ENCODE data around the gene PRKG1.

DNA sequence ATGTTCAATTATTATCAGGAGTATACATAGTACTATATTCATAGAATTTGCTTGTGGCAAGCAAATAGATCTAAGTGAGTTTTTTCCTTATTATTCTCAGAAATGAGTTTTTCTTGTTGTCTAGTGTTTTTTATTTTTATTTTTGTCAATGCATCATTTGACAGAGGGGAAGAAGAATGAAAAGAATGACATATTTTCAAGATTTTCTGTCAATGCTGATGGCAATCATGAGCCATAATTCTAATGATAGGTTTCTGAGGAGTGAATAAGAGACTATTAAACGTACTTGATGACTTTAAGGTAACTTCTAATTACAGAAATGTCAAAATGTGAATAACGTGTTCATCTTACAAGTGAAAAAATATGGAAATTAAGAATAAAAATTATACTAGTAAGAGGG lies 769.7 kb downstream of the PRKG1 start:
- TF ChIP-seq POLR2A (IDR thresholded peaks at IDR 0.05; ENCODE audit: low read depth, low read length) (no peak), TAF1 (IDR thresholded peaks at IDR 0.05; ENCODE audit: borderline replicate concordance, low read depth, low read length) (no peak), POLR2AphosphoS5 (IDR thresholded peaks at IDR 0.05; ENCODE audit: low read depth, low read length) (no peak)
